Upper lobe of left lung (tissue), 4 donors: ENCODE measurements around the gene SEMA7A.
"Not testable (repeated sequence)": the region's sequence is repeated elsewhere in the genome, so short reads cannot be mapped to it uniquely, and the experiment has no call there.

ENCODE experiments used
- POLR2A ChIP-seq, 4 donors: fragments of 450-650 bp; IDR thresholded peaks; one replicate each; pipeline ENCODE4 v1.5.1; 2016 to 2017; ENCODE audit warnings: antibody characterized with exemption in 4 of 4, mild to moderate bottlenecking in 2 of 4
- POLR2AphosphoS5 ChIP-seq, 2 donors: sonication (generic); formaldehyde crosslinking; IDR thresholded peaks; one replicate each; pipeline ENCODE4 v1.5.1; 2017; ENCODE audit warnings: antibody characterized with exemption in 2 of 2
- TF ChIP-seq, protein P1 (sequence below), 6 experiments: fragments of 450-650 bp in 4 of 6; fragments of 200-600 bp in 2 of 6; sonication (generic) in 2 of 6; IDR thresholded peaks; one replicate each; pipeline ENCODE4 v1.5.1; 2016 to 2019; ENCODE audit warnings: antibody characterized with exemption in 6 of 6

- TF ChIP-seq, protein P1, sequence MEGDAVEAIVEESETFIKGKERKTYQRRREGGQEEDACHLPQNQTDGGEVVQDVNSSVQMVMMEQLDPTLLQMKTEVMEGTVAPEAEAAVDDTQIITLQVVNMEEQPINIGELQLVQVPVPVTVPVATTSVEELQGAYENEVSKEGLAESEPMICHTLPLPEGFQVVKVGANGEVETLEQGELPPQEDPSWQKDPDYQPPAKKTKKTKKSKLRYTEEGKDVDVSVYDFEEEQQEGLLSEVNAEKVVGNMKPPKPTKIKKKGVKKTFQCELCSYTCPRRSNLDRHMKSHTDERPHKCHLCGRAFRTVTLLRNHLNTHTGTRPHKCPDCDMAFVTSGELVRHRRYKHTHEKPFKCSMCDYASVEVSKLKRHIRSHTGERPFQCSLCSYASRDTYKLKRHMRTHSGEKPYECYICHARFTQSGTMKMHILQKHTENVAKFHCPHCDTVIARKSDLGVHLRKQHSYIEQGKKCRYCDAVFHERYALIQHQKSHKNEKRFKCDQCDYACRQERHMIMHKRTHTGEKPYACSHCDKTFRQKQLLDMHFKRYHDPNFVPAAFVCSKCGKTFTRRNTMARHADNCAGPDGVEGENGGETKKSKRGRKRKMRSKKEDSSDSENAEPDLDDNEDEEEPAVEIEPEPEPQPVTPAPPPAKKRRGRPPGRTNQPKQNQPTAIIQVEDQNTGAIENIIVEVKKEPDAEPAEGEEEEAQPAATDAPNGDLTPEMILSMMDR (IDR thresholded peaks at IDR 0.05) = not testable (repeated sequence)
- not testable (repeated sequence) for TF ChIP-seq POLR2A, POLR2AphosphoS5 (IDR thresholded peaks at IDR 0.05)
Observed at GRCh38 chr15:74471621-74472020, 37.9 kb upstream of the SEMA7A start.
